Measurements from ENCODE around the gene PTPN14.
"Not testable (repeated sequence)": the region's sequence is repeated elsewhere in the genome, so short reads cannot be mapped to it uniquely, and the experiment has no call there.

PTPN14 gene

GRCh38 chr1:214510914-214511638 is 40.3 kb downstream of the PTPN14 start:
- DNase-seq (ENCODE audit: low read depth), result no peak

- no peak for DNase-seq (ENCODE audit: low read depth)
These were observed 40.9 kb downstream of the PTPN14 start for GRCh38 chr1:214510477-214510876.

GRCh38 chr1:214509622-214510021 is 41.8 kb downstream of the PTPN14 start:
- DNase-seq (ENCODE audit: low read depth), result not testable (repeated sequence)

- peak; percentile 25 for DNase-seq (ENCODE audit: low read depth)
These were observed 44.4 kb downstream of the PTPN14 start for GRCh38 chr1:214506972-214507431.

GRCh38 chr1:214505134-214505533 is 46.3 kb downstream of the PTPN14 start:
- no peak for DNase-seq (ENCODE audit: low read depth)

GRCh38 chr1:214504330-214504729 is 47.1 kb downstream of the PTPN14 start:
- no peak for DNase-seq (ENCODE audit: low read depth)

GRCh38 chr1:214503553-214503952 is 47.8 kb downstream of the PTPN14 start:
- peak; percentile 58 for DNase-seq (ENCODE audit: low read depth)

GRCh38 chr1:214500340-214501055 is 50.9 kb downstream of the PTPN14 start:
- DNase-seq (ENCODE audit: low read depth), result no peak

GRCh38 chr1:214499732-214500131 is 51.7 kb downstream of the PTPN14 start:
- DNase-seq (ENCODE audit: low read depth), result no peak

GRCh38 chr1:214498021-214498420 is 53.4 kb downstream of the PTPN14 start:
- no peak for DNase-seq (ENCODE audit: low read depth)

- DNase-seq (ENCODE audit: low read depth), result peak; percentile 23
These were observed 55.3 kb downstream of the PTPN14 start for GRCh38 chr1:214496126-214496525.

GRCh38 chr1:214494706-214495105 is 56.7 kb downstream of the PTPN14 start:
- peak; percentile 66 for DNase-seq (ENCODE audit: low read depth)

- DNase-seq (ENCODE audit: low read depth), result not testable (repeated sequence)
These were observed 57.2 kb downstream of the PTPN14 start for GRCh38 chr1:214494179-214494578.

GRCh38 chr1:214493126-214493796 is 58.1 kb downstream of the PTPN14 start:
- DNase-seq (ENCODE audit: low read depth), result peak; percentile 52

GRCh38 chr1:214492401-214493075 is 58.9 kb downstream of the PTPN14 start:
- DNase-seq (ENCODE audit: low read depth), result no peak

GRCh38 chr1:214491468-214492146 is 59.8 kb downstream of the PTPN14 start:
- no peak for DNase-seq (ENCODE audit: low read depth)

GRCh38 chr1:214485151-214485550 is 66.3 kb downstream of the PTPN14 start:
- DNase-seq (ENCODE audit: low read depth), result no peak

- DNase-seq (ENCODE audit: low read depth), result not testable (repeated sequence)
These were observed 68.2 kb downstream of the PTPN14 start for GRCh38 chr1:214483180-214483579.

- DNase-seq (ENCODE audit: low read depth), result not testable (repeated sequence)
These were observed 69.3 kb downstream of the PTPN14 start for GRCh38 chr1:214481983-214482634.

GRCh38 chr1:214476986-214477870 is 74.2 kb downstream of the PTPN14 start:
- peak; percentile 88 for DNase-seq (ENCODE audit: low read depth)

Data from ELR (cell line).